ENCODE measurements around the gene TBL1XR1.
A peak's percentile ranks its signal among the peaks of the same experiment; 100 is the strongest.
"Not testable (repeated sequence)": the region's sequence is repeated elsewhere in the genome, so short reads cannot be mapped to it uniquely, and the experiment has no call there.

TBL1XR1 gene

GRCh38 chr3:177209509-177209908 is 12.2 kb upstream of the TBL1XR1 start:
- TF ChIP-seq, protein P1, sequence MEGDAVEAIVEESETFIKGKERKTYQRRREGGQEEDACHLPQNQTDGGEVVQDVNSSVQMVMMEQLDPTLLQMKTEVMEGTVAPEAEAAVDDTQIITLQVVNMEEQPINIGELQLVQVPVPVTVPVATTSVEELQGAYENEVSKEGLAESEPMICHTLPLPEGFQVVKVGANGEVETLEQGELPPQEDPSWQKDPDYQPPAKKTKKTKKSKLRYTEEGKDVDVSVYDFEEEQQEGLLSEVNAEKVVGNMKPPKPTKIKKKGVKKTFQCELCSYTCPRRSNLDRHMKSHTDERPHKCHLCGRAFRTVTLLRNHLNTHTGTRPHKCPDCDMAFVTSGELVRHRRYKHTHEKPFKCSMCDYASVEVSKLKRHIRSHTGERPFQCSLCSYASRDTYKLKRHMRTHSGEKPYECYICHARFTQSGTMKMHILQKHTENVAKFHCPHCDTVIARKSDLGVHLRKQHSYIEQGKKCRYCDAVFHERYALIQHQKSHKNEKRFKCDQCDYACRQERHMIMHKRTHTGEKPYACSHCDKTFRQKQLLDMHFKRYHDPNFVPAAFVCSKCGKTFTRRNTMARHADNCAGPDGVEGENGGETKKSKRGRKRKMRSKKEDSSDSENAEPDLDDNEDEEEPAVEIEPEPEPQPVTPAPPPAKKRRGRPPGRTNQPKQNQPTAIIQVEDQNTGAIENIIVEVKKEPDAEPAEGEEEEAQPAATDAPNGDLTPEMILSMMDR (conservative IDR thresholded peaks at IDR 0.05; ENCODE audit: low read depth, low read length): no peak
- no peak overlapping the region for H3K4me3 ChIP-seq (ENCODE audit: low read depth, low read length)
- no peak for DNase-seq (ENCODE audit: low read depth)

DNA sequence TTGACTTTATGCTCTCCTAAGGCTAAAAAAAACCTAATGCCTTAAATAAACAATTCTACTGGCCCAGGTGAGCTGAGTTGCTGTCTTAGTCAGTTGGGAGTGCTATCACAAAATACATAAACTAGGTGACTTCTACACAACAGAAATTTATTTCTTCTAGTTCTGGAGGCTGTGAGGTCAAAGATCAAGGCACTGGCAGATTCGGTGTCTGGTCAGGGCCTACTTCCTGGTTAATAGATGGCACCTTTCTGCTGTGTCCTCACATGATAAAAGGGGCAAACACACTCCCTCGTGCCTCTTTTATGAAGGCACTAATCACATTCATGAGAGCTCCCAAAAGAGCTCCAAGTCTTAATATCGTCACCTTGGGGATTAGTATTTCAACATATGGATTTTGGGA is 11.5 kb upstream of the TBL1XR1 start:
- no peak for DNase-seq (ENCODE audit: low read depth)
- H3K4me3 ChIP-seq (ENCODE audit: low read depth, low read length): no peak overlapping the region
- TF ChIP-seq, protein P1 (conservative IDR thresholded peaks at IDR 0.05; ENCODE audit: low read depth, low read length): no peak

- TF ChIP-seq, protein P1 (conservative IDR thresholded peaks at IDR 0.05; ENCODE audit: low read depth, low read length): no peak
- no peak for DNase-seq (ENCODE audit: low read depth)
- no peak overlapping the region for H3K4me3 ChIP-seq (ENCODE audit: low read depth, low read length)
Observed at GRCh38 chr3:177208223-177208622, 10.9 kb upstream of the TBL1XR1 start.

DNA sequence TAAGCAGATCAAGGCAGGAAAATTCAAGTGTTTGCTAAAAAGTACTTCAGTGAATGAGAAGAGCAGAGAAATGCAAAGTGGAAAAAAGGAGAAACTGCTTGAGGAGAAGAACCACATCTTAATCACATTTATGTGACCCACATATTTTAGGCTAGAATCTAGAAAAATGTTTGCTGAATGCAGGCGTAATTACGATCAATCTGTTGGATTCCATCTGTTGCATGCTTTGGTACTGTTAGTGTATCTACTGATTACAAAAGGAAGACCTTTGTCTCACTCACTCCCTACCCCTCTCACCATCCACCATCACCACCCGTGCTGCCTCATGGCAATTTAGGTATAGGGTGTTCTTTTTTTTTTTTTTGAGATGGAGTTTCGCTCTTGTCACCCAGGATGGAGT is 9.7 kb upstream of the TBL1XR1 start:
- no peak overlapping the region for H3K4me3 ChIP-seq (ENCODE audit: low read depth, low read length)
- TF ChIP-seq, protein P1 (conservative IDR thresholded peaks at IDR 0.05; ENCODE audit: low read depth, low read length): no peak
- no peak for DNase-seq (ENCODE audit: low read depth)

DNA sequence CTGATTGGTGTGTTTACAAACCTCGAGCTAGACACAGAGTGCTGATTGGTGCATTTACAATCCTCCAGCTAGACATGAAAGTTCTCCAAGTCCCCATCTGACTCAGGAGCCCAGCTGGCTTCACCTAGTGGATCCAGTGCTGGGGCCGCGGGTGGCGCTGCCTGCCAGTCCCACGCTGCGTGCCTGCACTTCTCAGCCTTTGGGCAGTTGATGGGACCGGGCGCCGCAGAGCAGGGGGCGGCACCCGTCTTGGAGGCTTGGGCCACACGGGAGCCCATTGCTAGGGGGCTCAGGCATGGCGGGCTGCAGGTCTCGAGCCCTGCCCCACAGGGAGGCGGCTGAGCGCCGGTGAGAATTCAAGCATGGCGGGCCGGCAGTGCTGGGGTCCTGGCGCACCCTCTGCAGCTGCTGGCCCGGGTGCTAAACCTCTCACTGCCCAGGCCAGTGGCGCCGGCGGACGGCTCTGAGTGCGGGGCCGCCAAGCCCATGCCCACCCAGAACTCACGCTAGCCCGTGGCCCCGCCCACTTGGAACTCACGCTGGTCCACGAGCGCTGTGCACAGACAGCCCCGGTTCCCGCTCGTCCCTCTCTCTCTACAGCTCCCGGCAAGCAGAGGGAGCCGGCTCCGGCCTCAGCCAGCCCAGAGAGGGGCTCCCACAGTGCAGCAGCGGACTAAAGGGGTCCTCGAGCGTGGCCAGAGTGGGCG is 6.6 kb upstream of the TBL1XR1 start:
- TF ChIP-seq, protein P1 (conservative IDR thresholded peaks at IDR 0.05; ENCODE audit: low read depth, low read length): no peak
- no peak overlapping the region for H3K4me3 ChIP-seq (ENCODE audit: low read depth, low read length)
- no peak for DNase-seq (ENCODE audit: low read depth)

DNA sequence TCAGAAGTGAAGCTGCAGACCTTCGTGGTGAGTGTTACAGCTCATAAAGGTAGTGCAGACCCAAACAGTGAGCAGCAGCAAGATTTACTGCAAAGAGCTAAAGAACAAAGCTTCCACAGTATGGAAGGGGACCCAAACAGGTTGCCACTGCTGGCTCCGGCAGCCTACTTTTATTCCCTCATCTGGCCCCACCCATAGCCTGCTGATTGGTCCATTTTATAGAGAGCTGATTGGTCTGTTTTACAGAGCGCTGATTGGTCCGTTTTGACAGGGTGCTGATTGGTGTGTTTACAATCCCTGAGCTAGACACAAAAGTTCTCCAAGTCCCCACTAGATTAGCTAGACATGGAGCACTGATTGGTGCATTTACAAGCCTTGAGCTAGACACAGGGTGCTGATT is 5.7 kb upstream of the TBL1XR1 start:
- not testable (repeated sequence) for DNase-seq (ENCODE audit: low read depth); H3K4me3 ChIP-seq (ENCODE audit: low read depth, low read length)

DNA sequence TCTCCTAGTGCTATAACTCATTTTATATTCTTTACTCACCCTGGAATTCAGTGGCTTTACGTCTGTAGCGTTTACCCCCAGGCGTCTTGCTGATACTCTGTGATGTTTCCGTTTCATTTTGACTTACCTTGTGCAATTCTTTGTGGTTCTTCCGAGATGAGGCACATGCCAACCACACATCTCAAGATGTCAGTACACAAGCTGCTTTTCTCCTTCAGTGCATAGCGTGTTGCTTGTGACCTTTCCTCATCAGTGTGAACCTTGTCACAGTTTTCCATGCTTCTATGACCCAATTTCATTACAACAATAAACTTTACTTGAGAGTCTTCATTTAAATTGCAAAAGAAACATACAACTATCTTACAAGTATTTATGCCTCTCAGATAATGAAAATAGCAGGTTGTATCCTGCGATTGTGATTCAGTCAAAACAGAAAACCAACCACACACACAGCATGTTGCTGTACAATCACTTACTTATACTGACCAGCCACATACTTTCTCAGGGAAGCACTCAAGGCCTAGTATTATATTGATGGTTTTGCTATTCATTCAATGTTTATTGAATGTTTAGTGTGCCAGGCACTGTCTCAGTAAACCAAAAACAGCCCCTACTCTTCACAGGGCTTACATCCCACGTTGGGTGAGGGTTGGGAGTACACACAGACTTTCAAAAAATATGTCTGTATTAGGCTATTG is 4.6 kb upstream of the TBL1XR1 start:
- TF ChIP-seq, protein P1 (conservative IDR thresholded peaks at IDR 0.05; ENCODE audit: low read depth, low read length): no peak
- peak; percentile 96 for DNase-seq (ENCODE audit: low read depth)
- no peak overlapping the region for H3K4me3 ChIP-seq (ENCODE audit: low read depth, low read length)
